GM06990 (cell line): Measurements from ENCODE around the gene NDUFAF5.

ENCODE experiments used
- DNase-seq: peaks from one replicate; pipeline ENCODE4 v3.0.0-alpha.2; 2011; ENCODE audit not compliant: insufficient read length; ENCODE audit errors: extremely low read depth
- H3K27me3 ChIP-seq: replicated peaks from 2 replicates; pipeline ENCODE4 v1.6.0; 2011; ENCODE audit warnings: low read length; ENCODE audit not compliant: control insufficient read depth, insufficient read depth
- H3K36me3 ChIP-seq: 2 replicates; pipeline ENCODE4 v1.5.1; 2011; ENCODE audit warnings: low read length; ENCODE audit not compliant: control insufficient read depth, insufficient read depth
- H3K4me3 ChIP-seq: replicated peaks from 2 replicates; pipeline ENCODE4 v1.5.1; 2011; ENCODE audit warnings: low read depth, mild to moderate bottlenecking, control low read depth, low read length
- CTCF ChIP-seq: IDR thresholded peaks from 2 replicates; pipeline ENCODE4 v1.5.1; 2011; ENCODE audit warnings: low read length, control low read depth, mild to moderate bottlenecking, inconsistent platforms; ENCODE audit not compliant: insufficient read depth, poor library complexity, severe bottlenecking

The NDUFAF5 gene

DNA sequence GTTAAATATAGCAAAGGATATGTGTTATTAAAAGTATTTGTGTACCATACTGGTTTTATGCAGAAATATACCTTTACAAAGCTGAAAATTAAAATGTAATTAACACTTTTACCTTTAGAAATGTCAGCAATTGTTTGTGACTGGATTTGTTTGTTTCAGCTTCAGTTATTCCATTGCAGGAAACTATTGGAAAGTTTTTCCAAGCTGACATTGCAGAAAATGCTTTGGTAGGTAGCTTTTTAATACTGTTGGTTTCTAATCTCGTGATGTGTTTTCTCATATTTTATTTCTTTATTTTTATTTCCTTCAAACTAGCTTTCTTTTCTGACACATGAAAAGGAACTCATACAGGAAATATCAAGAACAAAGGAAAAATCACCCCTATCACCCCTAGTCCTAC, 8.2 kb downstream of the NDUFAF5 start:
- no peak for DNase-seq
- H3K27me3 ChIP-seq = no peaks in the 10 kb centered on the region
- H3K4me3 ChIP-seq = no peak overlapping the region
- TF ChIP-seq CTCF = no peak
- peaks cover 12% of the 10 kb centered on the region for H3K36me3 ChIP-seq

- DNase-seq = no peak
- no peak overlapping the region for H3K4me3 ChIP-seq
- H3K27me3 ChIP-seq = no peaks in the 10 kb centered on the region
- TF ChIP-seq CTCF = no peak
- peaks cover 9% of the 10 kb centered on the region for H3K36me3 ChIP-seq
Observed at GRCh38 chr20:13794667-13795066, 9.8 kb downstream of the NDUFAF5 start.

DNA sequence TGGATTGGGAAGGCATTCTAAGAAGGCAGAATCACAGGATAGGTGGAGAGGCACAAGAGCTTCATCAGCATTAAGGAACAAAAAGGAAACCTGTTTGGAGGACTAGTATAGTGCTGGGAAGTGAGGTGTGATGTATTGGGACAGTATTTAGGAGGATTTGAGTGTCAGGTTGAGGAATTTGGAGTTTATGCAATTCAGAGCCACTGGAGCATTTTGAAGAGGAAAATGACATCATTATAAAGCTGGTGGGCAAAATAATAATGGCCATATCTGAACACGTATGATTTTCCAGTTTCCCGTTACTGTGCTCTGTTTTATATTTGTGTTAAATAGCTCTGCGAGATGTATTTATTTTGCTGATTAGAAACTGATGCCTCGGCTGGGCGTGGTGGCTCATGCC, 14.2 kb downstream of the NDUFAF5 start:
- H3K4me3 ChIP-seq = no peak overlapping the region
- DNase-seq = no peak
- H3K36me3 ChIP-seq = peaks cover 16% of the 10 kb centered on the region
- TF ChIP-seq CTCF = no peak
- H3K27me3 ChIP-seq = no peaks in the 10 kb centered on the region

- no peak for TF ChIP-seq CTCF
Observed at GRCh38 chr20:13799974-13800373, 15.1 kb downstream of the NDUFAF5 start.

DNA sequence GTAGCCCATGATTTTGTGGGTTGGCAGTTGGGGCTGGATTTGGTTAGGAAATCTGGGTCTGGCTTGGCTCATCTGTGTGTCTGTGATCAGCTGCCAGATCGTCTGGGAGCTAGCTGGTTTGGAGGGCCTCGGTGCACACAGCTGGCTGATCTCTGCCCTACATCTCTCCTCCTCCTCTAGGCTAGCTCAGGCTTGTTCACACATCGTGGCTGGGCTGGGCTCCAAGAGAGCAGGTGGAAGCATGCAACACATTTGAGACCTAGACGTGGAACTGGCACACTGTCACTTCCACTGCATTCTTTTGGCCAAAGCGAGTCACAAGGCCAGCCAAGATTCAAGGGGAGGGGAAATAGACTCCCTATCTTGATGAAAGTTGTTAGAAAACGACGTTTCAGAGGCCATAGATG, 15.9 kb downstream of the NDUFAF5 start:
- Histone ChIP-seq H3K4me3 (no peak overlapping the region), H3K36me3 (peaks cover 13% of the 10 kb centered on the region), H3K27me3 (no peaks in the 10 kb centered on the region)
- TF ChIP-seq CTCF = no peak
- no peak for DNase-seq

More at GRCh38 chr20:13799974-13800373, 15.1 kb downstream of the NDUFAF5 start:
- H3K36me3 ChIP-seq = peaks cover 16% of the 10 kb centered on the region
- no peak for DNase-seq
- H3K27me3 ChIP-seq = no peaks in the 10 kb centered on the region
- no peak overlapping the region for H3K4me3 ChIP-seq

- no peaks in the 10 kb centered on the region for H3K27me3 ChIP-seq
- H3K4me3 ChIP-seq = no peak overlapping the region
- no peak for DNase-seq
- TF ChIP-seq CTCF = no peak
- peaks cover 21% of the 10 kb centered on the region for H3K36me3 ChIP-seq
Observed at GRCh38 chr20:13809373-13809772, 24.5 kb downstream of the NDUFAF5 start.
